DOHH2 (cell line): ENCODE results near the gene CYP2A13.

Source experiments
- H3F3A ChIP-seq: fragments of 200-600 bp; sonication (generic), shearing (Covaris generic); 2 replicates; pipeline ENCODE4 v1.6.0; 2016; ENCODE audit warnings: antibody characterized with exemption, mild to moderate bottlenecking; ENCODE audit not compliant: control insufficient read depth, insufficient read depth
- H3K27ac ChIP-seq: fragments of 200-600 bp; sonication (generic); 2 replicates; pipeline ENCODE4 v1.5.1; 2014; ENCODE audit warnings: low read depth, mild to moderate bottlenecking, low read length, moderate library complexity
- H3K27me3 ChIP-seq: fragments of 200-600 bp; sonication (generic); 2 replicates; pipeline ENCODE4 v1.6.1; 2014; ENCODE audit warnings: mild to moderate bottlenecking, low read length, mixed read lengths; ENCODE audit not compliant: control insufficient read depth
- H3K36me3 ChIP-seq: fragments of 200-600 bp; sonication (generic); 2 replicates; pipeline ENCODE4 v1.6.1; 2014; ENCODE audit warnings: mild to moderate bottlenecking, low read length, moderate library complexity, mixed read lengths; ENCODE audit not compliant: control insufficient read depth
- H3K4me1 ChIP-seq: fragments of 200-600 bp; sonication (generic); 2 replicates; pipeline ENCODE4 v1.6.1; 2014; ENCODE audit warnings: mild to moderate bottlenecking, low read length, mixed read lengths; ENCODE audit not compliant: control insufficient read depth
- H3K4me2 ChIP-seq: fragments of 200-600 bp; sonication (generic); 2 replicates; pipeline ENCODE4 v1.6.0; 2014; ENCODE audit warnings: mild to moderate bottlenecking, low read length, moderate library complexity
- H3K4me3 ChIP-seq: fragments of 200-600 bp; sonication (generic); 2 replicates; pipeline ENCODE4 v1.5.1; 2014; ENCODE audit warnings: mild to moderate bottlenecking, low read length, mixed read lengths
- H3K79me2 ChIP-seq: fragments of 200-600 bp; sonication (generic); 2 replicates; pipeline ENCODE4 v1.6.1; 2014; ENCODE audit warnings: mild to moderate bottlenecking, low read length, mixed read lengths; ENCODE audit not compliant: control insufficient read depth
- H3K9me2 ChIP-seq: fragments of 200-600 bp; sonication (generic); replicated peaks from 2 replicates; pipeline ENCODE4 v1.6.1; 2014; ENCODE audit warnings: mild to moderate bottlenecking, low read length, mixed read lengths; ENCODE audit not compliant: control insufficient read depth
- H3K9me3 ChIP-seq: fragments of 200-600 bp; sonication (generic); 2 replicates; pipeline ENCODE4 v1.6.1; 2014; ENCODE audit warnings: antibody characterized with exemption, low read length, mixed read lengths; ENCODE audit not compliant: control insufficient read depth, insufficient read depth
- H4K20me1 ChIP-seq: fragments of 200-600 bp; sonication (generic); 2 replicates; pipeline ENCODE4 v1.6.0; 2014; ENCODE audit warnings: low read depth, mild to moderate bottlenecking, antibody characterized with exemption, low read length, moderate library complexity; ENCODE audit not compliant: control insufficient read depth, insufficient read depth
- EZH2phosphoT487 ChIP-seq: fragments of 200-600 bp; sonication (generic); IDR thresholded peaks from 2 replicates; pipeline ENCODE4 v1.6.1; 2017; ENCODE audit warnings: borderline replicate concordance, mild to moderate bottlenecking, antibody characterized with exemption, low read length, moderate library complexity, mixed read lengths
- TF ChIP-seq, protein P1 (sequence below): fragments of 200-600 bp; sonication (generic); IDR thresholded peaks from one replicate; pipeline ENCODE4 v1.5.1; 2014; ENCODE audit warnings: antibody characterized with exemption, mild to moderate bottlenecking, low read depth, low read length; ENCODE audit not compliant: poor library complexity, severe bottlenecking

The CYP2A13 gene

DNA sequence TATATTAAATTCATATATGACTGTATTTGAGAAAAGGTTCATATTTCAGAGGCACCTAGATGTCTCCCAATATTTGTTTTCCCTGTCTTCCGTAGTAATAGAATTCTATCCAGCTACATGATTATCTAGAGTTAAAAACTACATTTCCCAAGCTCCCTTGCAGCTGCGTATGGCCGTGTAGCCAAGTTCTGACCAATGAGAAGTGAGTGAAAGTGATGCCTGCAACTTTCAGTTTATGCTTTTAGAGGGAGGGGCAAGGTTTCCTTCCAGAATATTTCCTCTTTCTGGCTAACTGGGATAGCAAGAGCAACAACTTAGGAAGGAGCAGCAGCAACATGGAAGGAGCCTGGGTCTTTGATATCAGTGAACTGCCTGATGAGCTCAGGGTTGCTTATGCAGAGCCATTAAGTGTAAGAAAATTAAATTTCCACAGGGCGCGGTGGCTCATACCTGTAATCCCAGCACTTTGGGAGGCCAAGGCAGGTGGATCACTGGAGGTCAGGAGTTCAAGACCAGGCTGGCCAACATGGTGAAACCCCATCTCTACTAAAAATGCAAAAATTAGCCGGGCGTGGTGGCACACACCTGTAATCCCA lies 23.2 kb upstream of the CYP2A13 start:
- TF ChIP-seq, protein P1, sequence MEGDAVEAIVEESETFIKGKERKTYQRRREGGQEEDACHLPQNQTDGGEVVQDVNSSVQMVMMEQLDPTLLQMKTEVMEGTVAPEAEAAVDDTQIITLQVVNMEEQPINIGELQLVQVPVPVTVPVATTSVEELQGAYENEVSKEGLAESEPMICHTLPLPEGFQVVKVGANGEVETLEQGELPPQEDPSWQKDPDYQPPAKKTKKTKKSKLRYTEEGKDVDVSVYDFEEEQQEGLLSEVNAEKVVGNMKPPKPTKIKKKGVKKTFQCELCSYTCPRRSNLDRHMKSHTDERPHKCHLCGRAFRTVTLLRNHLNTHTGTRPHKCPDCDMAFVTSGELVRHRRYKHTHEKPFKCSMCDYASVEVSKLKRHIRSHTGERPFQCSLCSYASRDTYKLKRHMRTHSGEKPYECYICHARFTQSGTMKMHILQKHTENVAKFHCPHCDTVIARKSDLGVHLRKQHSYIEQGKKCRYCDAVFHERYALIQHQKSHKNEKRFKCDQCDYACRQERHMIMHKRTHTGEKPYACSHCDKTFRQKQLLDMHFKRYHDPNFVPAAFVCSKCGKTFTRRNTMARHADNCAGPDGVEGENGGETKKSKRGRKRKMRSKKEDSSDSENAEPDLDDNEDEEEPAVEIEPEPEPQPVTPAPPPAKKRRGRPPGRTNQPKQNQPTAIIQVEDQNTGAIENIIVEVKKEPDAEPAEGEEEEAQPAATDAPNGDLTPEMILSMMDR = no peak
- TF ChIP-seq EZH2phosphoT487 = no peak
- Histone ChIP-seq H3K4me3 (no peak overlapping the region), H3K27ac (no peak overlapping the region), H4K20me1 (no peaks in the 10 kb centered on the region), H3F3A (no peaks in the 10 kb centered on the region), H3K79me2 (no peaks in the 10 kb centered on the region), H3K9me2 (no peaks in the 10 kb centered on the region), H3K36me3 (no peaks in the 10 kb centered on the region), H3K4me1 (no peaks in the 10 kb centered on the region), H3K9me3 (no peaks in the 10 kb centered on the region), H3K27me3 (peaks cover 12% of the 10 kb centered on the region), H3K4me2 (no peak overlapping the region)

DNA sequence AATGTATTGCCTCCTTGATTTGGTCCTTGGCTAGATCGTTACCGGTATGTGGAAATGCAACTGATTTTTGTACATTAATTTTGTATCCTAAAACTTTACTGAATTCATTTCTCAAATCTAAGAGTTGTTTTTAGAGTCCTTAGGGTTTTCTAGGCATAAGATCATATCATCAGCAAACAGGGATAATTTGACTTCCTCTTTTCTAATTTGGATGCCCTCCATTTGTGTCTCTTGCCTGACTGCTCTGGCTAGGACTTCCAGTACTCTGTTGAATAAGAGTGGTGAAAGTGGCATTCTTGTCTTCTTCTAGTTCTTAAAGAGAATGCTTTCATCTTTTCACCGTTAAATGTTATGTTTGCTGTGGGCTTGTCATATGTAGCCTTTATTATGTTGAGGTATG lies 12.0 kb upstream of the CYP2A13 start:
- no peaks in the 10 kb centered on the region for H3K9me3 ChIP-seq
- H3K9me2 ChIP-seq = no peaks in the 10 kb centered on the region
- TF ChIP-seq, protein P1 = no peak
- no peak for TF ChIP-seq EZH2phosphoT487
- no peaks in the 10 kb centered on the region for H3K27me3 ChIP-seq
- H3K4me3 ChIP-seq = no peak overlapping the region
- H3K4me2 ChIP-seq = no peak overlapping the region
- no peaks in the 10 kb centered on the region for H3K36me3 ChIP-seq
- no peak overlapping the region for H3K27ac ChIP-seq
- no peaks in the 10 kb centered on the region for H3K79me2 ChIP-seq
- no peaks in the 10 kb centered on the region for H4K20me1 ChIP-seq
- H3K4me1 ChIP-seq = no peaks in the 10 kb centered on the region
- no peaks in the 10 kb centered on the region for H3F3A ChIP-seq

DNA sequence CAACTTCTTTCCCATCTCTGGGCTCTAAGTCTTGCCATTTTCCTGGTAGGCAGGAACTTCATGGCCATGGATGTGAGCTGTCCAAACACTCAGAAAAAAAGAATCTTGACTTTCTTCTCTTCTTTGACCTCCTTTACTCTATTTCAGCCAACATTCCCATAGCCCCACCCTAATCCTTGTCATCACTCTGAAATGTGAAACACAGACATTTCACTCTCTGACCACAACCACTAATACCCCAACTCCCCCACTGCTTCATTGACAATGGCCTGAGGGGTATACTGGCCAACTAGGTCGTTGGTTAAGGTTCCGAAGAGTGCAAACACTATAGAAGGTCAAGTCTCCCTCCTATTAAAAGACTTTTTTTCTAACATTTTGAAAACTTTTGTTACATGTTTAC lies 4.7 kb upstream of the CYP2A13 start:
- Histone ChIP-seq H3K36me3 (no peaks in the 10 kb centered on the region), H3K4me3 (no peak overlapping the region), H3K4me1 (no peaks in the 10 kb centered on the region), H4K20me1 (no peaks in the 10 kb centered on the region), H3K79me2 (no peaks in the 10 kb centered on the region), H3F3A (no peaks in the 10 kb centered on the region), H3K27ac (no peak overlapping the region), H3K9me2 (no peaks in the 10 kb centered on the region), H3K27me3 (no peaks in the 10 kb centered on the region), H3K4me2 (no peak overlapping the region), H3K9me3 (no peaks in the 10 kb centered on the region)
- TF ChIP-seq EZH2phosphoT487 = no peak
- TF ChIP-seq, protein P1 = no peak
